ENCODE data around the gene MEX3A. TPM values are rescaled to one million over a fixed set of nuclear protein-coding genes. Genes with fewer than 3 reads are reported as not detected.

Gene MEX3A
- total and polyA plus RNA-seq, 2 experiments from 2014 or later, result 18.5 to 38.1 TPM

DNA sequence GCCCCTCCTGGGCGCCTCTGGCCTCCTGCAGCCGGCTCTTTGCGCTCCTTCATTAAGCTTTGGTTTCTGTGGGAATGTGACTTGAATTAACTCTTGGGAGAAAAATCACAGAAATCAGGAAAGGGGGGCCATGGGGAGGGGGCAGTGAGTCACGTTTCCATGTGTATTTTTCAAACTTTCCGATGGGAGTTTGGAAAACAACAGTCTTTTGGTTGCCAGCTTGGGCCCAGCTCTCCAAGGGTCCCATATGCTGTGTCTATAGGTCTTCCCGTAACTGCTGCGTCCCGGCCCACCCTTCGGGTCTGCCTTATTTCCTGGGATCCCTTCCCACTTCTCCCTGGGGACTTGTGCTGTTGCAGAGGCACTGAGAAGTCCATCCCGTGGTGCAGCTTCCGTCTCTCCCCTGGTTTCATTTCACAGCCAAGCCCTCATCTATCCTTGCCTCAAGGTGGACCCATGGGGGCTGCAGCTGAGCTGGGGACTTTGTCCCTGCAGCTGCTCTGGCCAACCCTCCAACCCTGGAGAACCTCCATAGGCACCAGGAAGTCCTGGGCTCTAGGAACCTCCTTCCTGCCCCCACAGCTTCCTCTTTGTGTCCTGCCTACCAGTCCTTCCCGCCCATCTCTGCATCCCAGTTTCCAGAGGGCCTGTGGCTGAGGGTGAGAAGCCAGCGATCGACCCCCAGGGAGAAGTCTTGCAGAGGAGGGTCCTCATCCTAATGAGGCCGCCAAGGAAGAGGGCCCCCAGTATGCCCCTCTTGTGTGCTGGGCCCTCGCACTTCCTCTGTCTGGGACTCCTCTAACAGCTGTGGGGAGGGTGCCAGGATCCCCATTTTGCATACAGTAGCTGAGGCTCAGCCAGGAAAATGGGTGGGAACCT, 20.6 kb upstream of the MEX3A start (continued):
- TF ChIP-seq, protein P1, sequence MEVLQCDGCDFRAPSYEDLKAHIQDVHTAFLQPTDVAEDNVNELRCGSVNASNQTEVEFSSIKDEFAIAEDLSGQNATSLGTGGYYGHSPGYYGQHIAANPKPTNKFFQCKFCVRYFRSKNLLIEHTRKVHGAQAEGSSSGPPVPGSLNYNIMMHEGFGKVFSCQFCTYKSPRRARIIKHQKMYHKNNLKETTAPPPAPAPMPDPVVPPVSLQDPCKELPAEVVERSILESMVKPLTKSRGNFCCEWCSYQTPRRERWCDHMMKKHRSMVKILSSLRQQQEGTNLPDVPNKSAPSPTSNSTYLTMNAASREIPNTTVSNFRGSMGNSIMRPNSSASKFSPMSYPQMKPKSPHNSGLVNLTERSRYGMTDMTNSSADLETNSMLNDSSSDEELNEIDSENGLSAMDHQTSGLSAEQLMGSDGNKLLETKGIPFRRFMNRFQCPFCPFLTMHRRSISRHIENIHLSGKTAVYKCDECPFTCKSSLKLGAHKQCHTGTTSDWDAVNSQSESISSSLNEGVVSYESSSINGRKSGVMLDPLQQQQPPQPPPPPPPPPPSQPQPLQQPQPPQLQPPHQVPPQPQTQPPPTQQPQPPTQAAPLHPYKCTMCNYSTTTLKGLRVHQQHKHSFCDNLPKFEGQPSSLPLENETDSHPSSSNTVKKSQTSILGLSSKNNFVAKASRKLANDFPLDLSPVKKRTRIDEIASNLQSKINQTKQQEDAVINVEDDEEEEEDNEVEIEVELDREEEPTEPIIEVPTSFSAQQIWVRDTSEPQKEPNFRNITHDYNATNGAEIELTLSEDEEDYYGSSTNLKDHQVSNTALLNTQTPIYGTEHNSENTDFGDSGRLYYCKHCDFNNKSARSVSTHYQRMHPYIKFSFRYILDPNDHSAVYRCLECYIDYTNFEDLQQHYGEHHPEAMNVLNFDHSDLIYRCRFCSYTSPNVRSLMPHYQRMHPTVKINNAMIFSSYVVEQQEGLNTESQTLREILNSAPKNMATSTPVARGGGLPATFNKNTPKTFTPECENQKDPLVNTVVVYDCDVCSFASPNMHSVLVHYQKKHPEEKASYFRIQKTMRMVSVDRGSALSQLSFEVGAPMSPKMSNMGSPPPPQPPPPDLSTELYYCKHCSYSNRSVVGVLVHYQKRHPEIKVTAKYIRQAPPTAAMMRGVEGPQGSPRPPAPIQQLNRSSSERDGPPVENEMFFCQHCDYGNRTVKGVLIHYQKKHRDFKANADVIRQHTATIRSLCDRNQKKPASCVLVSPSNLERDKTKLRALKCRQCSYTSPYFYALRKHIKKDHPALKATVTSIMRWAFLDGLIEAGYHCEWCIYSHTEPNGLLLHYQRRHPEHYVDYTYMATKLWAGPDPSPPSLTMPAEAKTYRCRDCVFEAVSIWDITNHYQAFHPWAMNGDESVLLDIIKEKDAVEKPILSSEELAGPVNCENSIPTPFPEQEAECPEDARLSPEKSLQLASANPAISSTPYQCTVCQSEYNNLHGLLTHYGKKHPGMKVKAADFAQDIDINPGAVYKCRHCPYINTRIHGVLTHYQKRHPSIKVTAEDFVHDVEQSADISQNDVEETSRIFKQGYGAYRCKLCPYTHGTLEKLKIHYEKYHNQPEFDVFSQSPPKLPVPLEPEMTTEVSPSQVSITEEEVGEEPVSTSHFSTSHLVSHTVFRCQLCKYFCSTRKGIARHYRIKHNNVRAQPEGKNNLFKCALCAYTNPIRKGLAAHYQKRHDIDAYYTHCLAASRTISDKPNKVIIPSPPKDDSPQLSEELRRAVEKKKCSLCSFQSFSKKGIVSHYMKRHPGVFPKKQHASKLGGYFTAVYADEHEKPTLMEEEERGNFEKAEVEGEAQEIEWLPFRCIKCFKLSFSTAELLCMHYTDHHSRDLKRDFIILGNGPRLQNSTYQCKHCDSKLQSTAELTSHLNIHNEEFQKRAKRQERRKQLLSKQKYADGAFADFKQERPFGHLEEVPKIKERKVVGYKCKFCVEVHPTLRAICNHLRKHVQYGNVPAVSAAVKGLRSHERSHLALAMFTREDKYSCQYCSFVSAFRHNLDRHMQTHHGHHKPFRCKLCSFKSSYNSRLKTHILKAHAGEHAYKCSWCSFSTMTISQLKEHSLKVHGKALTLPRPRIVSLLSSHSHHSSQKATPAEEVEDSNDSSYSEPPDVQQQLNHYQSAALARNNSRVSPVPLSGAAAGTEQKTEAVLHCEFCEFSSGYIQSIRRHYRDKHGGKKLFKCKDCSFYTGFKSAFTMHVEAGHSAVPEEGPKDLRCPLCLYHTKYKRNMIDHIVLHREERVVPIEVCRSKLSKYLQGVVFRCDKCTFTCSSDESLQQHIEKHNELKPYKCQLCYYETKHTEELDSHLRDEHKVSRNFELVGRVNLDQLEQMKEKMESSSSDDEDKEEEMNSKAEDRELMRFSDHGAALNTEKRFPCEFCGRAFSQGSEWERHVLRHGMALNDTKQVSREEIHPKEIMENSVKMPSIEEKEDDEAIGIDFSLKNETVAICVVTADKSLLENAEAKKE (CRISPR knock-in tag; IDR thresholded peaks at IDR 0.05), result no peak
- no peak for TF ChIP-seq POLR2AphosphoS5 (IDR thresholded peaks at IDR 0.05; ENCODE audit: low read depth)
- TF ChIP-seq ZNF114 (CRISPR knock-in tag; IDR thresholded peaks at IDR 0.05), result no peak
- no peak for TF ChIP-seq EZH2phosphoT487 (IDR thresholded peaks at IDR 0.05; ENCODE audit: unreplicated experiment)
- TF ChIP-seq CREB1 (CRISPR knock-in tag; IDR thresholded peaks at IDR 0.05; ENCODE audit: low read depth), result no peak

DNA sequence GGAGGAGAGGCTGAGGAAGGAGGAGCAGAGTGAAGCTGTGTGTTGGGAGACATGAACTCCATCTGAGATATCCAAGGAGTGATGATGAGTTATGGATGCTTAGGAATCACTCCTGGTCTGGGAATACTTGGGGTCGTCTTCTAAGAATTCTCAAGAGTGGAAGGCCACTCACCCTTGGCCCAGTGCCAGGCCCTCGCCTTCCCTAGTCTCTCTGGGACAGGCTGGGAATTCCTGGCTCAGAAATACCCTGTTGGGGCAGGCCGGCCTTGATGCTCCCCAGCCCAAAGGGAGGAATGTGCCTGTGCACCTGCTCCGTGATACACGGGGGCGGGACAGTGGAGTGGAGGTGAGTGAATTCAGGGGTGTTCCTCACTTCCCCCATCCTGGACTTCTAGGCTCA, 19.6 kb upstream of the MEX3A start:
- H3K4me3 Mint-ChIP-seq, result no peak overlapping the region
- Histone ChIP-seq H3K27me3 (ENCODE audit: insufficient read depth) (no peaks in the 10 kb centered on the region), H3K4me1 (ENCODE audit: insufficient read depth) (peaks cover 21% of the 10 kb centered on the region), H3F3A (replicated peaks; ENCODE audit: low read depth) (peaks cover 17% of the 10 kb centered on the region), H4K20me1 (replicated peaks; ENCODE audit: insufficient read depth) (no peaks in the 10 kb centered on the region), H3K4me3 (no peak overlapping the region), H3K27ac (ENCODE audit: low read depth) (no peak overlapping the region), H3K9me2 (ENCODE audit: insufficient read depth) (no peaks in the 10 kb centered on the region), H3K4me2 (no peak overlapping the region), H2AFZ (no peak overlapping the region), H3K36me3 (ENCODE audit: insufficient read depth) (no peaks in the 10 kb centered on the region), H3K79me2 (replicated peaks; ENCODE audit: insufficient read depth) (no peaks in the 10 kb centered on the region)
- no peak overlapping the region for H3K27ac Mint-ChIP-seq
- H3K27me3 Mint-ChIP-seq (ENCODE audit: insufficient read depth, low read depth, poor library complexity), result peaks cover 33% of the 10 kb centered on the region
- H3K36me3 Mint-ChIP-seq (ENCODE audit: low read depth), result no peaks in the 10 kb centered on the region; the same call in 2 of the 3 replicates
- H3K9me3 Mint-ChIP-seq, result no peaks in the 10 kb centered on the region; the same call in 2 of the 3 replicates
- DNase-seq (ENCODE audit: low spot score), result no peak
- H3K4me1 Mint-ChIP-seq, result peaks cover 49% of the 10 kb centered on the region
- ATAC-seq, result no peak
- TF ChIP-seq, protein P2, sequence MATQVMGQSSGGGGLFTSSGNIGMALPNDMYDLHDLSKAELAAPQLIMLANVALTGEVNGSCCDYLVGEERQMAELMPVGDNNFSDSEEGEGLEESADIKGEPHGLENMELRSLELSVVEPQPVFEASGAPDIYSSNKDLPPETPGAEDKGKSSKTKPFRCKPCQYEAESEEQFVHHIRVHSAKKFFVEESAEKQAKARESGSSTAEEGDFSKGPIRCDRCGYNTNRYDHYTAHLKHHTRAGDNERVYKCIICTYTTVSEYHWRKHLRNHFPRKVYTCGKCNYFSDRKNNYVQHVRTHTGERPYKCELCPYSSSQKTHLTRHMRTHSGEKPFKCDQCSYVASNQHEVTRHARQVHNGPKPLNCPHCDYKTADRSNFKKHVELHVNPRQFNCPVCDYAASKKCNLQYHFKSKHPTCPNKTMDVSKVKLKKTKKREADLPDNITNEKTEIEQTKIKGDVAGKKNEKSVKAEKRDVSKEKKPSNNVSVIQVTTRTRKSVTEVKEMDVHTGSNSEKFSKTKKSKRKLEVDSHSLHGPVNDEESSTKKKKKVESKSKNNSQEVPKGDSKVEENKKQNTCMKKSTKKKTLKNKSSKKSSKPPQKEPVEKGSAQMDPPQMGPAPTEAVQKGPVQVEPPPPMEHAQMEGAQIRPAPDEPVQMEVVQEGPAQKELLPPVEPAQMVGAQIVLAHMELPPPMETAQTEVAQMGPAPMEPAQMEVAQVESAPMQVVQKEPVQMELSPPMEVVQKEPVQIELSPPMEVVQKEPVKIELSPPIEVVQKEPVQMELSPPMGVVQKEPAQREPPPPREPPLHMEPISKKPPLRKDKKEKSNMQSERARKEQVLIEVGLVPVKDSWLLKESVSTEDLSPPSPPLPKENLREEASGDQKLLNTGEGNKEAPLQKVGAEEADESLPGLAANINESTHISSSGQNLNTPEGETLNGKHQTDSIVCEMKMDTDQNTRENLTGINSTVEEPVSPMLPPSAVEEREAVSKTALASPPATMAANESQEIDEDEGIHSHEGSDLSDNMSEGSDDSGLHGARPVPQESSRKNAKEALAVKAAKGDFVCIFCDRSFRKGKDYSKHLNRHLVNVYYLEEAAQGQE (IDR thresholded peaks at IDR 0.05; ENCODE audit: unreplicated experiment), result no peak
- no peak for TF ChIP-seq ZNF331 (CRISPR knock-in tag; IDR thresholded peaks at IDR 0.05; ENCODE audit: low read depth)
- TF ChIP-seq, protein P3, sequence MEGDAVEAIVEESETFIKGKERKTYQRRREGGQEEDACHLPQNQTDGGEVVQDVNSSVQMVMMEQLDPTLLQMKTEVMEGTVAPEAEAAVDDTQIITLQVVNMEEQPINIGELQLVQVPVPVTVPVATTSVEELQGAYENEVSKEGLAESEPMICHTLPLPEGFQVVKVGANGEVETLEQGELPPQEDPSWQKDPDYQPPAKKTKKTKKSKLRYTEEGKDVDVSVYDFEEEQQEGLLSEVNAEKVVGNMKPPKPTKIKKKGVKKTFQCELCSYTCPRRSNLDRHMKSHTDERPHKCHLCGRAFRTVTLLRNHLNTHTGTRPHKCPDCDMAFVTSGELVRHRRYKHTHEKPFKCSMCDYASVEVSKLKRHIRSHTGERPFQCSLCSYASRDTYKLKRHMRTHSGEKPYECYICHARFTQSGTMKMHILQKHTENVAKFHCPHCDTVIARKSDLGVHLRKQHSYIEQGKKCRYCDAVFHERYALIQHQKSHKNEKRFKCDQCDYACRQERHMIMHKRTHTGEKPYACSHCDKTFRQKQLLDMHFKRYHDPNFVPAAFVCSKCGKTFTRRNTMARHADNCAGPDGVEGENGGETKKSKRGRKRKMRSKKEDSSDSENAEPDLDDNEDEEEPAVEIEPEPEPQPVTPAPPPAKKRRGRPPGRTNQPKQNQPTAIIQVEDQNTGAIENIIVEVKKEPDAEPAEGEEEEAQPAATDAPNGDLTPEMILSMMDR (conservative IDR thresholded peaks at IDR 0.05; ENCODE audit: low read depth in 2 of 2), result no peak
- no peak for TF ChIP-seq NANOG (IDR thresholded peaks at IDR 0.05; ENCODE audit: borderline replicate concordance)
- TF ChIP-seq ZNF114 (CRISPR knock-in tag; IDR thresholded peaks at IDR 0.05), result no peak
- TF ChIP-seq EZH2phosphoT487 (IDR thresholded peaks at IDR 0.05; ENCODE audit: unreplicated experiment), result no peak
- TF ChIP-seq, protein P4, sequence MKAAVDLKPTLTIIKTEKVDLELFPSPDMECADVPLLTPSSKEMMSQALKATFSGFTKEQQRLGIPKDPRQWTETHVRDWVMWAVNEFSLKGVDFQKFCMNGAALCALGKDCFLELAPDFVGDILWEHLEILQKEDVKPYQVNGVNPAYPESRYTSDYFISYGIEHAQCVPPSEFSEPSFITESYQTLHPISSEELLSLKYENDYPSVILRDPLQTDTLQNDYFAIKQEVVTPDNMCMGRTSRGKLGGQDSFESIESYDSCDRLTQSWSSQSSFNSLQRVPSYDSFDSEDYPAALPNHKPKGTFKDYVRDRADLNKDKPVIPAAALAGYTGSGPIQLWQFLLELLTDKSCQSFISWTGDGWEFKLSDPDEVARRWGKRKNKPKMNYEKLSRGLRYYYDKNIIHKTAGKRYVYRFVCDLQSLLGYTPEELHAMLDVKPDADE (IDR thresholded peaks at IDR 0.05), result no peak
